Ascending aorta (tissue), 2 donors: ENCODE data around the gene SLC2A4RG. TPM values are rescaled to one million over a fixed set of nuclear protein-coding genes. Genes with fewer than 3 reads are reported as not detected.

Source experiments
- DNase-seq, 2 donors: peaks; one replicate each; pipeline ENCODE4 v3.0.0-alpha.2; 2019; ENCODE audit warnings: low spot score in 2 of 2
- H3K27ac ChIP-seq, 2 donors: fragments of 200-600 bp; sonication (generic); one replicate each; pipeline ENCODE4 v1.5.1; 2016 to 2017; ENCODE audit warnings: mild to moderate bottlenecking in 1 of 2
- H3K27me3 ChIP-seq: fragments of 200-600 bp; sonication (generic); one replicate; pipeline ENCODE4 v1.5.1; 2017
- H3K36me3 ChIP-seq, 2 donors: fragments of 200-600 bp; sonication (generic); one replicate each; pipeline ENCODE4 v1.5.1; 2016
- H3K4me1 ChIP-seq, 2 donors: fragments of 200-600 bp; sonication (generic); one replicate each; pipeline ENCODE4 v1.5.1; 2016 to 2017; ENCODE audit warnings: mild to moderate bottlenecking in 1 of 2
- H3K4me3 ChIP-seq, 2 donors: fragments of 200-600 bp; sonication (generic); one replicate each; pipeline ENCODE4 v1.5.1; 2016 to 2017; ENCODE audit warnings: mild to moderate bottlenecking in 1 of 2
- H3K9me3 ChIP-seq, 2 donors: fragments of 200-600 bp; sonication (generic); one replicate each; pipeline ENCODE4 v1.5.1; 2016
- CTCF ChIP-seq, 3 experiments: fragments of 200-600 bp in 2 of 3; fragments of 450-650 bp in 1 of 3; sonication (generic) in 2 of 3; IDR thresholded peaks; one replicate each; pipeline ENCODE4 v1.5.1; 2016 to 2019; ENCODE audit warnings: antibody characterized with exemption in 3 of 3, mild to moderate bottlenecking in 1 of 3, moderate library complexity in 1 of 3
- intact Hi-C: fragments of 100-400 bp; cut with DNase I; formaldehyde crosslinking; loops from one replicate; pipeline ENCODE4 v1.15.1; 2023
- total RNA-seq: library from RNA; depleted of rRNA; stranded (reverse); fragments of >200 nt; gene quantifications from one replicate; pipeline ENCODE4 v1.1.0, GENCODE V29; 2016

SLC2A4RG gene
- total RNA-seq, 1 donor from 2014 or later: 114 TPM

- H3K4me1 ChIP-seq: peaks cover 17 to 21% of the 10 kb centered on the region in 2 donors
- TF ChIP-seq CTCF (IDR thresholded peaks at IDR 0.05): no peak
- no peaks in the 10 kb centered on the region for H3K27me3 ChIP-seq
Measured at GRCh38 chr20:63736893-63737694, 2.5 kb upstream of the SLC2A4RG start.

DNA sequence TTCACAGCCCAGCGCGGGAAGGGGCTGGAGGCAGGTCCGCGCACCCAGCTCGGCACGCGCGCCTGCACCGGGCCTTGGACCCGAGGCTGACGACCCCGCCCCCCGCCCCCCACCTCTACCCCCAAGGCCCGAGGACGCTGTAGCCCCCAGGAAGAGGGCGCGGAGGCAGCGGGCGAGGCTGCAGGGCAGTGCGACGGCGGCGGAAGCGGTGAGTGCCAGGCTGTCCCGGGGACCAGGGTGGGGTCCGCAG, 2.0 kb upstream of the SLC2A4RG start:
- Histone ChIP-seq H3K4me3 (peak overlapping the region in 1 of 2 donors; percentile 93), H3K27me3 (no peaks in the 10 kb centered on the region), H3K9me3 (no peaks in the 10 kb centered on the region), H3K27ac (no peak overlapping the region), H3K36me3 (peaks cover 37 to 44% of the 10 kb centered on the region in 2 donors), H3K4me1 (peaks cover 17 to 21% of the 10 kb centered on the region in 2 donors)
- intact Hi-C loops: loop anchor here (5.0 kb wide), 2 partner anchors 80 to 110 kb away; partner anchors contain the start of genes GMEB2 and RTEL1
- peak in 1 of 2 donors; percentile 62 for DNase-seq
- no peak for TF ChIP-seq CTCF (IDR thresholded peaks at IDR 0.05)

More at GRCh38 chr20:63736893-63737694, 2.5 kb upstream of the SLC2A4RG start:
- Histone ChIP-seq H3K4me3 (peak overlapping the region in 1 of 2 donors; percentile 93), H3K27ac (no peak overlapping the region), H3K9me3 (no peaks in the 10 kb centered on the region), H3K36me3 (peaks cover 32 to 40% of the 10 kb centered on the region in 2 donors)
- intact Hi-C loops: loop anchor here (5.0 kb wide), 2 partner anchors 80 to 110 kb away; partner anchors contain the start of genes GMEB2 and RTEL1
- DNase-seq: peak in 1 of 2 donors; percentile 63

GRCh38 chr20:63737945-63738686, 1.5 kb upstream of the SLC2A4RG start:
- H3K9me3 ChIP-seq: no peaks in the 10 kb centered on the region
- peaks cover 17 to 21% of the 10 kb centered on the region in 2 donors for H3K4me1 ChIP-seq
- no peaks in the 10 kb centered on the region for H3K27me3 ChIP-seq
- peak overlapping the region; percentile 85 to 96 for H3K27ac ChIP-seq
- peak in 1 of 2 donors; percentile 65 for DNase-seq
- H3K36me3 ChIP-seq: peaks cover 42 to 48% of the 10 kb centered on the region in 2 donors
- intact Hi-C loops: loop anchor here (2.0 to 5.0 kb wide), 3 partner anchors 29 to 111 kb away; partner anchors contain the start of genes GMEB2, RTEL1 and ZGPAT
- TF ChIP-seq CTCF (IDR thresholded peaks at IDR 0.05): no peak
- peak overlapping the region in 1 of 2 donors; percentile 93 for H3K4me3 ChIP-seq

GRCh38 chr20:63738687-63739129, 868 bp upstream of the SLC2A4RG start:
- H3K9me3 ChIP-seq: no peaks in the 10 kb centered on the region
- intact Hi-C loops: loop anchor here (1.0 to 5.0 kb wide), 4 partner anchors 30 to 217 kb away; partner anchors contain the start of genes GMEB2, RTEL1 and ZGPAT
- DNase-seq: peak in 1 of 2 donors; percentile 82

More at GRCh38 chr20:63738687-63739129, 868 bp upstream of the SLC2A4RG start:
- Histone ChIP-seq H3K4me1 (peaks cover 17 to 21% of the 10 kb centered on the region in 2 donors), H3K27ac (peak overlapping the region; percentile 85 to 96), H3K4me3 (peak overlapping the region; percentile 68 to 93), H3K27me3 (no peaks in the 10 kb centered on the region), H3K36me3 (peaks cover 41 to 48% of the 10 kb centered on the region in 2 donors)
- no peak for TF ChIP-seq CTCF (IDR thresholded peaks at IDR 0.05)
